ENCODE measurements around the gene TMEM238L. TPM values are rescaled to one million over a fixed set of nuclear protein-coding genes. Genes with fewer than 3 reads are reported as not detected.
"Not testable (repeated sequence)": the region's sequence is repeated elsewhere in the genome, so short reads cannot be mapped to it uniquely, and the experiment has no call there.

The TMEM238L gene
- total RNA-seq (2014; rRNA removed; shearing (Covaris generic)), result not detected in 2 replicates

GRCh38 chr17:10803830-10804475 is at the start of gene TMEM238L:
Gene TMEM238L, minus strand, starts transcription at chr17:10804099. Its CDS starts 136 bp downstream, at chr17:10803963.
- DNase-seq (ENCODE audit: low read depth), result no peak

GRCh38 chr17:10846636-10847035 is 42.7 kb upstream of the TMEM238L start:
- not testable (repeated sequence) for DNase-seq (ENCODE audit: low read depth)

- no peak for DNase-seq (ENCODE audit: low read depth)
Observed at GRCh38 chr17:10845388-10845751, 41.5 kb upstream of the TMEM238L start.

- DNase-seq (ENCODE audit: low read depth), result peak; percentile 48
Observed at GRCh38 chr17:10844621-10845387, 40.9 kb upstream of the TMEM238L start.

- DNase-seq (ENCODE audit: low read depth), result no peak
Observed at GRCh38 chr17:10843811-10844210, 39.9 kb upstream of the TMEM238L start.

- DNase-seq (ENCODE audit: low read depth), result no peak
Observed at GRCh38 chr17:10842658-10843057, 38.8 kb upstream of the TMEM238L start.

GRCh38 chr17:10838682-10839081 is 34.8 kb upstream of the TMEM238L start:
- DNase-seq (ENCODE audit: low read depth), result no peak

- DNase-seq (ENCODE audit: low read depth), result no peak
Observed at GRCh38 chr17:10837921-10838320, 34.0 kb upstream of the TMEM238L start, which contains the start of gene PIRT. Gene PIRT, minus strand, starts transcription at chr17:10838087. Its CDS starts 12,442 bp downstream, at chr17:10825645.

- no peak for DNase-seq (ENCODE audit: low read depth)
Observed at GRCh38 chr17:10836966-10837590, 33.2 kb upstream of the TMEM238L start.

GRCh38 chr17:10836145-10836544 is 32.2 kb upstream of the TMEM238L start:
- no peak for DNase-seq (ENCODE audit: low read depth)

- no peak for DNase-seq (ENCODE audit: low read depth)
Observed at GRCh38 chr17:10831696-10832095, 27.8 kb upstream of the TMEM238L start.

- no peak for DNase-seq (ENCODE audit: low read depth)
Observed at GRCh38 chr17:10827898-10828552, 24.1 kb upstream of the TMEM238L start.

- DNase-seq (ENCODE audit: low read depth), result no peak
Observed at GRCh38 chr17:10824874-10825273, 21.0 kb upstream of the TMEM238L start.

- no peak for DNase-seq (ENCODE audit: low read depth)
Observed at GRCh38 chr17:10821770-10822169, 17.9 kb upstream of the TMEM238L start.

GRCh38 chr17:10821054-10821453 is 17.2 kb upstream of the TMEM238L start:
- no peak for DNase-seq (ENCODE audit: low read depth)

- DNase-seq (ENCODE audit: low read depth), result no peak
Observed at GRCh38 chr17:10815319-10815718, 11.4 kb upstream of the TMEM238L start.

GRCh38 chr17:10814075-10814474 is 10.2 kb upstream of the TMEM238L start:
- DNase-seq (ENCODE audit: low read depth), result no peak

- no peak for DNase-seq (ENCODE audit: low read depth)
Observed at GRCh38 chr17:10812674-10813073, 8.8 kb upstream of the TMEM238L start.

GRCh38 chr17:10809605-10810004 is 5.7 kb upstream of the TMEM238L start:
- DNase-seq (ENCODE audit: low read depth), result no peak

GRCh38 chr17:10807704-10808128 is 3.8 kb upstream of the TMEM238L start:
- no peak for DNase-seq (ENCODE audit: low read depth)

GRCh38 chr17:10806545-10807262 is 2.8 kb upstream of the TMEM238L start:
- DNase-seq (ENCODE audit: low read depth), result no peak

Measured in M059J (cell line).